Ishikawa (cell line): ENCODE results near the gene SLC25A3.

ENCODE experiments used
- CEBPB ChIP-seq: IDR thresholded peaks from 2 replicates; pipeline ENCODE4 v1.6.1; 2012
- CREB1 ChIP-seq: IDR thresholded peaks from 2 replicates; pipeline ENCODE4 v1.6.1; 2012; ENCODE audit warnings: low read depth
- EGR1 ChIP-seq: IDR thresholded peaks from 2 replicates; pipeline ENCODE4 v1.6.1; 2012
- EP300 ChIP-seq: IDR thresholded peaks from 2 replicates; pipeline ENCODE4 v1.6.1; 2012; ENCODE audit warnings: borderline replicate concordance
- FOXM1 ChIP-seq: IDR thresholded peaks from 2 replicates; pipeline ENCODE4 v1.6.1; 2012; ENCODE audit warnings: low read depth, borderline replicate concordance
- MAX ChIP-seq: IDR thresholded peaks from 2 replicates; pipeline ENCODE4 v1.6.1; 2012
- NFIC ChIP-seq: IDR thresholded peaks from 2 replicates; pipeline ENCODE4 v1.6.1; 2012
- RAD21 ChIP-seq: IDR thresholded peaks from 2 replicates; pipeline ENCODE4 v1.6.1; 2012; ENCODE audit warnings: low read depth
- REST ChIP-seq: IDR thresholded peaks from 2 replicates; pipeline ENCODE4 v1.6.1; 2012; ENCODE audit warnings: low read depth, mild to moderate bottlenecking
- TAF1 ChIP-seq: IDR thresholded peaks from 2 replicates; pipeline ENCODE4 v1.6.1; 2012; ENCODE audit warnings: low read depth, mild to moderate bottlenecking
- TCF12 ChIP-seq: IDR thresholded peaks from 2 replicates; pipeline ENCODE4 v1.6.1; 2012; ENCODE audit warnings: low read depth
- TEAD4 ChIP-seq: IDR thresholded peaks from 2 replicates; pipeline ENCODE4 v1.6.1; 2012
- YY1 ChIP-seq: IDR thresholded peaks from 2 replicates; pipeline ENCODE4 v1.6.1; 2012; ENCODE audit warnings: low read depth
- ZBTB7A ChIP-seq: IDR thresholded peaks from 2 replicates; pipeline ENCODE4 v1.6.1; 2012; ENCODE audit warnings: low read depth

GRCh38 chr12:98618952-98619351, 25.5 kb downstream of the SLC25A3 start:
- TF ChIP-seq TCF12 (no peak), TEAD4 (no peak), YY1 (no peak), NFIC (no peak), CEBPB (no peak), ZBTB7A (no peak), EGR1 (no peak), FOXM1 (no peak), EP300 (no peak), RAD21 (no peak), TAF1 (no peak), REST (no peak), CREB1 (no peak), MAX (no peak)
